SK-N-SH (cell line): Measurements from ENCODE around the gene KRTAP22-1. TPM values are rescaled to one million over a fixed set of nuclear protein-coding genes. Genes with fewer than 3 reads are reported as not detected.

Source experiments
- CTCF ChIA-PET: fragments of 300-600, 350-600 bp; formaldehyde crosslinking; extraction: SDS; loops from one replicate; lab custom pipeline; 2021; lab: Yijun Ruan, JAX
- POLR2A ChIA-PET: fragments of 350-600 bp; sonication (Branson Sonifier 250); formaldehyde crosslinking; extraction: SDS; loops from one replicate; lab custom pipeline; 2020; ENCODE audit warnings: antibody characterized with exemption, inconsistent platforms; lab: Yijun Ruan, JAX
- DNase-seq: peaks from one replicate; pipeline ENCODE4 v3.0.0; 2012
- H2AFZ ChIP-seq: fragments of 200-600 bp; sonication (generic); 2 replicates; pipeline ENCODE4 v1.8.1; 2016; ENCODE audit warnings: antibody characterized with exemption, mild to moderate bottlenecking, low read depth
- H3F3A ChIP-seq: fragments of 200-600 bp; sonication (generic); replicated peaks from 2 replicates; pipeline ENCODE3; 2016; ENCODE audit warnings: antibody characterized with exemption, mild to moderate bottlenecking; ENCODE audit not compliant: insufficient read depth
- H3K27ac ChIP-seq, 2 experiments: fragments of 200-500 bp in 1 of 2; fragments of 200-600 bp in 1 of 2; sonication (Bioruptor generic) in 1 of 2; sonication (generic), shearing (Covaris generic) in 1 of 2; 2 replicates each; pipeline versions ENCODE4 v1.5.1 to v1.6.1; 2014 to 2016; ENCODE audit warnings: low read depth in 2 of 2, inconsistent platforms in 1 of 2, low read length in 1 of 2, mild to moderate bottlenecking in 1 of 2, mixed read lengths in 1 of 2
- H3K27me3 ChIP-seq: fragments of 200-600 bp; sonication (generic), shearing (Covaris generic); 2 replicates; pipeline ENCODE4 v1.6.1; 2016; ENCODE audit warnings: mixed run types; ENCODE audit not compliant: insufficient read depth
- H3K36me3 ChIP-seq, 2 experiments: fragments of 200-500 bp in 1 of 2; fragments of 200-600 bp in 1 of 2; sonication (Bioruptor generic) in 1 of 2; sonication (generic) in 1 of 2; replicated peaks in 1 of 2; 2 replicates each; pipeline versions ENCODE3 to v1.5.1; 2014 to 2016; ENCODE audit warnings: low read length in 1 of 2, mild to moderate bottlenecking in 1 of 2; ENCODE audit not compliant: insufficient read depth in 2 of 2, control insufficient read depth in 1 of 2
- H3K4me1 ChIP-seq, 2 experiments: fragments of 200-500 bp in 1 of 2; fragments of 200-600 bp in 1 of 2; sonication (Bioruptor generic) in 1 of 2; sonication (generic), shearing (Covaris generic) in 1 of 2; 2 replicates each; pipeline versions ENCODE4 v1.5.1 to v1.6.1; 2014 to 2016; ENCODE audit warnings: low read depth in 1 of 2, low read length in 1 of 2, mixed run types in 1 of 2; ENCODE audit not compliant: insufficient read depth in 2 of 2, control insufficient read depth in 1 of 2
- H3K4me2 ChIP-seq: fragments of 200-600 bp; sonication (generic), shearing (Covaris generic); 2 replicates; pipeline ENCODE4 v1.6.1; 2017; ENCODE audit warnings: mixed run types
- H3K4me3 ChIP-seq, 2 experiments: fragments of 200-500 bp in 1 of 2; fragments of 200-600 bp in 1 of 2; sonication (Bioruptor generic) in 1 of 2; sonication (generic), shearing (Covaris generic) in 1 of 2; 2 replicates each; pipeline versions ENCODE4 v1.5.1 to v1.8.1; 2014 to 2016; ENCODE audit warnings: low read depth in 2 of 2, inconsistent platforms in 1 of 2, low read length in 1 of 2, mild to moderate bottlenecking in 1 of 2, mixed read lengths in 1 of 2, moderate library complexity in 1 of 2
- H3K79me2 ChIP-seq: fragments of 200-600 bp; sonication (generic); 2 replicates; pipeline ENCODE4 v1.8.1; 2017; ENCODE audit warnings: mild to moderate bottlenecking; ENCODE audit not compliant: insufficient read depth
- H3K9ac ChIP-seq: fragments of 200-600 bp; sonication (generic); 2 replicates; pipeline ENCODE4 v1.6.1; 2017; ENCODE audit warnings: mixed run types
- H3K9me2 ChIP-seq: fragments of 200-600 bp; sonication (generic); 2 replicates; pipeline ENCODE4 v1.6.1; 2017; ENCODE audit warnings: mixed run types
- H3K9me3 ChIP-seq: fragments of 200-600 bp; sonication (generic); 2 replicates; pipeline ENCODE4 v1.6.1; 2017; ENCODE audit warnings: mixed run types, mild to moderate bottlenecking, moderate library complexity
- H4K20me1 ChIP-seq: fragments of 200-600 bp; sonication (generic); 2 replicates; pipeline ENCODE4 v1.6.1; 2017; ENCODE audit warnings: mild to moderate bottlenecking, mixed run types; ENCODE audit not compliant: insufficient read depth
- CHD2 ChIP-seq: fragments of 150-350 bp; IDR thresholded peaks from 2 replicates; pipeline ENCODE4 v1.6.1; 2018; ENCODE audit warnings: low read length; ENCODE audit not compliant: partially characterized antibody
- ELF1 ChIP-seq: IDR thresholded peaks from 2 replicates; pipeline ENCODE4 v1.4.0; 2012
- EP300 ChIP-seq, 2 experiments: IDR thresholded peaks; 2 replicates each; pipeline versions ENCODE4 v1.4.0 to v1.6.1; 2012; ENCODE audit warnings: borderline replicate concordance in 1 of 2, low read depth in 1 of 2, low read length in 1 of 2
- FOSL2 ChIP-seq: IDR thresholded peaks from 2 replicates; pipeline ENCODE4 v1.4.0; 2012; ENCODE audit warnings: low read depth, mild to moderate bottlenecking, moderate library complexity, borderline replicate concordance
- MEF2A ChIP-seq: IDR thresholded peaks from 2 replicates; pipeline ENCODE4 v1.4.0; 2012; ENCODE audit warnings: low read depth, borderline replicate concordance
- MXI1 ChIP-seq: IDR thresholded peaks from 2 replicates; pipeline ENCODE4 v1.6.1; 2012; ENCODE audit warnings: mild to moderate bottlenecking, low read depth, low read length, improper control_type of control experiment
- NRF1 ChIP-seq: IDR thresholded peaks from 2 replicates; pipeline ENCODE4 v1.6.1; 2012; ENCODE audit warnings: low read depth, mild to moderate bottlenecking, low read length
- RAD21 ChIP-seq: IDR thresholded peaks from 2 replicates; pipeline ENCODE4 v1.6.1; 2012; ENCODE audit warnings: mild to moderate bottlenecking, low read length
- RXRA ChIP-seq: IDR thresholded peaks from 2 replicates; pipeline ENCODE4 v1.4.0; 2012; ENCODE audit warnings: low read depth, mild to moderate bottlenecking, borderline replicate concordance
- SMC3 ChIP-seq: IDR thresholded peaks from 2 replicates; pipeline ENCODE4 v1.6.1; 2012; ENCODE audit warnings: low read depth, low read length, improper control_type of control experiment
- TEAD4 ChIP-seq: IDR thresholded peaks from 2 replicates; pipeline ENCODE4 v1.4.0; 2012; ENCODE audit warnings: mild to moderate bottlenecking, borderline replicate concordance; ENCODE audit not compliant: insufficient read depth
- YY1 ChIP-seq: IDR thresholded peaks from 2 replicates; pipeline ENCODE4 v1.4.0; 2012; ENCODE audit warnings: low read depth, mild to moderate bottlenecking
- WGBS: methylation state at CpG from one replicate; pipeline ENCODE4 v1.1.6; 2017; ENCODE audit warnings: low lambda C conversion rate; 5-methylcytosine and 5-hydroxymethylcytosine counted together
- polyA plus RNA-seq, 3 experiments: library from polyadenylated mRNA; depleted of rRNA; stranded (reverse); fragments of >200 nt; gene quantifications; 2 replicates each; pipeline ENCODE4 v1.2.3, GENCODE V29; 2012
- TF ChIP-seq, protein P1 (sequence below): IDR thresholded peaks from 2 replicates; pipeline ENCODE4 v1.4.0; 2012; ENCODE audit warnings: low read depth, borderline replicate concordance
- TF ChIP-seq, protein P2 (sequence below): IDR thresholded peaks from 2 replicates; pipeline ENCODE4 v1.4.0; 2012; ENCODE audit warnings: low read depth

The KRTAP22-1 gene
- polyA plus RNA-seq, 1 of the 3 experiments (the other 2 are of a cell fraction): not detected

DNA sequence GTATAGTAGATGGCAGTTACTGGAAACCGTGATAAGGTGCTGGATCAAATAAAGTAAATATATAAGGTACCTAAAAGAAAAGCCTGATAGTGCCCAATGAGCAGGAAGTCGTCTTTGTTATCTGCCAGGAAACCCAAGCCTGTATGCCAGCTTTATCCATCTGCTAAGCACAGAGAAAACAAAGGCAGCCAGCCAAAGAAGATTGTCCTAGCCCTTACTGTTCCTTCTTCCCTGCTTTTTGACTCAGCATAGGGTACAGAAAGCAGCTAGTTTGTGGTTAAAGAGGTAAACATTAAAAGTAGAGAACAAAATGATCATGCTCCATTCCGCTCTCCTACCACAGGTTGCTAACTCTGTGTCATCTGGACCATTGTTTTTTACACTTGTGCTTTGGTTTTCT is 20.8 kb upstream of the KRTAP22-1 start:
- Histone ChIP-seq H3K9me3 (no peaks in the 10 kb centered on the region), H3K4me3 (no peak overlapping the region), H3K9me2 (no peaks in the 10 kb centered on the region), H3K79me2 (no peaks in the 10 kb centered on the region), H3K36me3 (no peaks in the 10 kb centered on the region), H3K27me3 (no peaks in the 10 kb centered on the region), H4K20me1 (no peaks in the 10 kb centered on the region)
- 8% methylated on average over 3 of the region's 3 CpGs for WGBS
- no peak for DNase-seq
- CTCF ChIA-PET: no interaction called here
- POLR2A ChIA-PET: no interaction called here
- TF ChIP-seq CHD2 (no peak), EP300 (IDR thresholded peaks at IDR 0.05; ENCODE audit: borderline replicate concordance in 1 of 2, low read depth in 1 of 2, low read length in 1 of 2) (no peak), TEAD4 (no peak), NRF1 (no peak), SMC3 (no peak)
- TF ChIP-seq, protein P1, sequence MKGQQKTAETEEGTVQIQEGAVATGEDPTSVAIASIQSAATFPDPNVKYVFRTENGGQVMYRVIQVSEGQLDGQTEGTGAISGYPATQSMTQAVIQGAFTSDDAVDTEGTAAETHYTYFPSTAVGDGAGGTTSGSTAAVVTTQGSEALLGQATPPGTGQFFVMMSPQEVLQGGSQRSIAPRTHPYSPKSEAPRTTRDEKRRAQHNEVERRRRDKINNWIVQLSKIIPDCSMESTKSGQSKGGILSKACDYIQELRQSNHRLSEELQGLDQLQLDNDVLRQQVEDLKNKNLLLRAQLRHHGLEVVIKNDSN: no peak
- TF ChIP-seq, all 33 proteins: peak for 0
- no peak overlapping the region for H3K4me2 ChIP-seq
- no peaks in the 10 kb centered on the region for H3K4me1 ChIP-seq
- no peak overlapping the region for H3K27ac ChIP-seq
- H3F3A ChIP-seq: no peaks in the 10 kb centered on the region
- no peak overlapping the region for H3K9ac ChIP-seq
- no peak overlapping the region for H2AFZ ChIP-seq

DNA sequence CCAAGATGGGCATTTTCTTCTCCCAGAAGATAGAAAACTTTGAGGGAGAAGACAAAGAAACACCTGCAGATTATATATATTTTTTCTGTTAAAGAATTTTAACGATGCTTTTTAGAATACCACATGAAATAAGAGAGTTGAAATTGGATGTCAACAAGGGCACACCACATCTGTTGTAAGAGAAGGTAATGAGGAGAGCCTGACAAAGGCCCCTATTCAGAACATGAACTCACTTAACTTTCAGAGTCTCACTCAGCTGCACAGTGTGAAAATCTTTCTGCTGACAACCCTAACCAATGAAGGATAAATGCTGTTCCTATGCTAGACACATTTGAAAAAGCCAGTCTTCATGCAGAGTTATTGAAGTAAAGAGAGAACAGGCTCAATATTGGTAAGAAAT is 18.0 kb upstream of the KRTAP22-1 start:
- H3K9me3 ChIP-seq: no peaks in the 10 kb centered on the region
- H3K9ac ChIP-seq: no peak overlapping the region
- no peak overlapping the region for H3K4me2 ChIP-seq
- H3K79me2 ChIP-seq: no peaks in the 10 kb centered on the region
- no peak overlapping the region for H3K4me3 ChIP-seq
- no peaks in the 10 kb centered on the region for H3F3A ChIP-seq
- H3K9me2 ChIP-seq: no peaks in the 10 kb centered on the region
- no peak for DNase-seq
- no peaks in the 10 kb centered on the region for H3K27me3 ChIP-seq
- ChIA-PET CTCF (no interaction called here), POLR2A (no interaction called here)
- H3K36me3 ChIP-seq: no peaks in the 10 kb centered on the region
- H3K27ac ChIP-seq: no peak overlapping the region
- WGBS: 0% methylated on average over 1 of the region's 1 CpG
- no peak overlapping the region for H2AFZ ChIP-seq
- H3K4me1 ChIP-seq: no peaks in the 10 kb centered on the region
- no peaks in the 10 kb centered on the region for H4K20me1 ChIP-seq
- TF ChIP-seq RAD21 (no peak), RXRA (no peak), ELF1 (no peak), FOSL2 (no peak), YY1 (no peak), SMC3 (no peak), MXI1 (no peak), MEF2A (no peak), CHD2 (no peak)
- TF ChIP-seq, protein P1: no peak
- TF ChIP-seq, protein P2, sequence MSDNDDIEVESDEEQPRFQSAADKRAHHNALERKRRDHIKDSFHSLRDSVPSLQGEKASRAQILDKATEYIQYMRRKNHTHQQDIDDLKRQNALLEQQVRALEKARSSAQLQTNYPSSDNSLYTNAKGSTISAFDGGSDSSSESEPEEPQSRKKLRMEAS: no peak
